ENCODE measurements around the gene PIK3CA. TPM values are rescaled to one million over a fixed set of nuclear protein-coding genes. Genes with fewer than 3 reads are reported as not detected.

Gene PIK3CA
- total and polyA plus RNA-seq, 10 of the 15 experiments (the other 5 are each of a cell fraction or from before 2014, with no cell fraction given) = 3.0 to 18.6 (median 9.0) TPM

GRCh38 chr3:179179256-179179655 lies 31.1 kb downstream of the PIK3CA start:
- Histone ChIP-seq H4K20me1 (ENCODE audit: control insufficient read depth, insufficient read depth) (no peaks in the 10 kb centered on the region), H3K4me3 (no peak overlapping the region), H3K4me1 (ENCODE audit: control insufficient read depth, insufficient read depth, low read length) (peaks cover 6% of the 10 kb centered on the region; the same call in 1 of the 2 replicates), H3K79me2 (ENCODE audit: control insufficient read depth, insufficient read depth, low read length) (peaks cover 14% of the 10 kb centered on the region), H3K9me3 (replicated peaks; ENCODE audit: control insufficient read depth, insufficient read depth, low read length) (no peaks in the 10 kb centered on the region), H2AFZ (ENCODE audit: control insufficient read depth, low read depth, low read length) (no peak overlapping the region), H3K36me3 (ENCODE audit: control insufficient read depth in 2 of 2, insufficient read depth in 2 of 2, low read length in 1 of 2) (no peaks in the 10 kb centered on the region), H3K27me3 (replicated peaks in 1 of 2; ENCODE audit: control insufficient read depth in 2 of 2, insufficient read depth in 2 of 2, low read length in 1 of 2) (no peaks in the 10 kb centered on the region), H3K4me2 (ENCODE audit: control insufficient read depth, insufficient read depth) (no peak overlapping the region), H3K27ac (ENCODE audit: control insufficient read depth, insufficient read depth) (no peak overlapping the region), H3K9ac (ENCODE audit: control insufficient read depth, insufficient read depth, low read length) (no peak overlapping the region)
- DNase-seq (ENCODE audit: low read depth, low spot score) = no peak
- ChIA-PET RAD21 (ENCODE audit: unreplicated experiment) (no interaction called here), SMC1A (ENCODE audit: uncharacterized antibody, unreplicated experiment) (no interaction called here), CTCF (no interaction called here), POLR2A (interaction anchor here (0.5 kb wide), 1 partner anchor 54 kb away, joined by 3 read pairs; no protein-coding TSS in a partner anchor)
- no peak for ATAC-seq
- TF ChIP-seq GATAD2B (conservative IDR thresholded peaks at IDR 0.05; ENCODE audit: low read depth) (no peak), KDM1A (IDR thresholded peaks at IDR 0.05; ENCODE audit: borderline replicate concordance) (no peak), E2F8 (IDR thresholded peaks at IDR 0.05; ENCODE audit: low read depth, partially characterized antibody) (no peak), ZZZ3 (IDR thresholded peaks at IDR 0.05; ENCODE audit: control insufficient read depth, insufficient read length, low read depth) (no peak), EP300 (IDR thresholded peaks at IDR 0.05; ENCODE audit: borderline replicate concordance in 1 of 2, control insufficient read depth in 1 of 2, low read depth in 2 of 2, low read length in 2 of 2) (no peak), PBX3 (IDR thresholded peaks at IDR 0.05; ENCODE audit: insufficient replicate concordance, low read depth, low read length) (no peak), CUX1 (IDR thresholded peaks at IDR 0.05; ENCODE audit: insufficient replicate concordance, low read depth, low read length) (no peak), SUPT20H (IDR thresholded peaks at IDR 0.05; ENCODE audit: borderline replicate concordance, control insufficient read depth, low read depth, low read length) (no peak), ZBTB4 (CRISPR knock-in tag; IDR thresholded peaks at IDR 0.05) (no peak)
- BruUV-seq (replicated peaks) = no TSS peak
- in situ Hi-C loops (cut with MboI) = no loop called here
- intact Hi-C loops (cut with micrococcal nuclease; ENCODE audit: unreplicated experiment) = no loop called here
- FAIRE-seq = no peak
- 100% methylated on average over 2 of the region's 2 CpGs for WGBS (ENCODE audit: insufficient coverage, insufficient replicate concordance, low lambda C conversion rate, missing lambda C conversion rate)

Measured in GM12878 (cell line).